ENCODE results near the gene PRPF19. TPM values are rescaled to one million over a fixed set of nuclear protein-coding genes. Genes with fewer than 3 reads are reported as not detected.

The PRPF19 gene
- total RNA-seq, 3 donors from 2014 or later (not counting 1 experiment from before 2014, with no cell fraction given) = 61.0 to 69.7 (median 67.5) TPM

DNA sequence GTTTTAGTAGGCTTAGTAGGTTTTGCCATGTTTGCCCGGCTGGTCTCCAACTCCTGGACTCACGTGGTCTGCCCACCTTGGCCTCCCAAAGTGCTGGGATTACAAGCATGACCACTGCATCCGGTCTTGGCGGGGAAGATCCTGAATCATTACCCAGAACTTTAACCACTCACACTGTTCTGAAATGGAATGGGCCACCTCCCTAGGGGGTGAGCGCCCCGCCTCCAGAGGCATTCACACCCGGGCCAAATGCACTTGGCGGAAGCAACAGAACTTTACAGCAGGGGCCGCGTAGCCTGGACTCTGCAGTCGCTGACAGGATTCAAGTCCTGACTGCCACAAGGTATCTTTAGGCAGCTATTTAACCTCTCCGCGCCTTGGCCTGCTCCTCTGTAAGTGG, 59.1 kb downstream of the PRPF19 start:
- Mint-ChIP-seq H3K27ac (no peak overlapping the region), H3K4me3 (no peak overlapping the region), H3K9me3 (no peaks in the 10 kb centered on the region), H3K4me1 (peaks cover 28 to 38% of the 10 kb centered on the region in 2 donors), H3K36me3 (no peaks in the 10 kb centered on the region), H3K27me3 (ENCODE audit: low read depth in 2 of 2) (no peaks in the 10 kb centered on the region)
- peaks cover 34% of the 10 kb centered on the region for H3K36me3 ChIP-seq (ENCODE audit: control insufficient read depth, insufficient read depth, low read length)
- intact Hi-C loops (cut with micrococcal nuclease) = no loop called here
- H3K27me3 ChIP-seq (ENCODE audit: control insufficient read depth, insufficient read depth, low read length) = no peaks in the 10 kb centered on the region
- H3K27ac ChIP-seq (ENCODE audit: low read length) = no peak overlapping the region
- WGBS (ENCODE audit: insufficient coverage) = 82% methylated on average over 13 of the region's 13 CpGs
- no peak for DNase-seq
- H3K4me1 ChIP-seq (ENCODE audit: control insufficient read depth, insufficient read depth, low read length) = peaks cover 21% of the 10 kb centered on the region
- H3K9me3 ChIP-seq (ENCODE audit: control insufficient read depth, insufficient read depth, low read length) = no peaks in the 10 kb centered on the region
- H3K4me3 ChIP-seq (ENCODE audit: low read length) = no peak overlapping the region
- TF ChIP-seq CTCF (IDR thresholded peaks at IDR 0.05) = no peak
- ATAC-seq = no peak

DNA sequence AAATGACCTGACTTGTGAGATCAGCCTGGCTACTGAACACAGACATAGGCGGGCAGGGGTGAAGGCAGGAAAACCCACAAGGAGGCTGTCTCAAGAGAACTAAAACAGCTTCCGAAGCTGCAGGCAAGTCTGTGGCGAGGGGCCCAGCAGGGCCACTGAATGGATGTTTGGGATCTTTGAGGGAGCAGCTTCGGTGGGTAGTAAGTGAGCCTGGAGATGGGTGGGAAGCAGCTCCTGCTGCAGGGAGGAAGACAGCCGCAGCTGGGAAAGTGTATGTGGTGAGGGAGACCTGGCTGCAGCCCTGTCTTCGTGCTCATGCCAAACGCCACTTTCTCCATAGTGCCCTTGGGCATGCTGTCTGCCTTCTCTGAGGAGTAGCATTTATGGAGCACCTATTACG, 61.0 kb downstream of the PRPF19 start:
- no peak overlapping the region for H3K27ac ChIP-seq (ENCODE audit: low read length)
- no peaks in the 10 kb centered on the region for H3K9me3 ChIP-seq (ENCODE audit: control insufficient read depth, insufficient read depth, low read length)
- no peak for ATAC-seq
- peak overlapping the region in 1 of 2 donors; percentile 91 for H3K27ac Mint-ChIP-seq
- H3K4me1 ChIP-seq (ENCODE audit: control insufficient read depth, insufficient read depth, low read length) = peaks cover 33% of the 10 kb centered on the region
- H3K4me3 ChIP-seq (ENCODE audit: low read length) = no peak overlapping the region
- DNase-seq = no peak
- H3K27me3 Mint-ChIP-seq (ENCODE audit: low read depth in 2 of 2) = no peaks in the 10 kb centered on the region
- TF ChIP-seq CTCF (IDR thresholded peaks at IDR 0.05) = no peak
- peaks cover 39 to 52% of the 10 kb centered on the region in 2 donors for H3K4me1 Mint-ChIP-seq
- intact Hi-C loops (cut with micrococcal nuclease) = no loop called here
- H3K4me3 Mint-ChIP-seq = peak overlapping the region; percentile 28
- no peaks in the 10 kb centered on the region for H3K9me3 Mint-ChIP-seq
- 90% methylated on average over 8 of the region's 8 CpGs for WGBS (ENCODE audit: insufficient coverage)
- no peaks in the 10 kb centered on the region for H3K27me3 ChIP-seq (ENCODE audit: control insufficient read depth, insufficient read depth, low read length)
- H3K36me3 ChIP-seq (ENCODE audit: control insufficient read depth, insufficient read depth, low read length) = peaks cover 26% of the 10 kb centered on the region
- no peaks in the 10 kb centered on the region for H3K36me3 Mint-ChIP-seq

DNA sequence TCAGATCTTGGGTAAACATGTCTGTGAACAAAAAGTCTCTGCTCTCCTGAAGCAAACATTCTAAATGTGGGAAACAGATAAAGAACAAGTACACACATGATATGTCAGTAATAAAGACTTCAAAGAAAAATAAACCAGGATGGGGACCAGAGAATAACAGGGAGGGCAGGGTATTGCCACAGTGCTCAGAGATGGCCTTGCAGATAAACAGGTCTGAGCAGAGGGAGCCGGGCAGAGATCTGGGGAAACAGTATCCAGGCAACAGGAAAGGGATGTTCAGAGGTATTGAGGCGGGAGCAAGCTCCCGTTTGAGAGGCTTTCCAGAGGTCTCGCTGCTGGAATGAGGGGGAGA, 61.5 kb downstream of the PRPF19 start:
- DNase-seq = no peak
- Histone ChIP-seq H3K4me3 (ENCODE audit: low read length) (no peak overlapping the region), H3K27ac (ENCODE audit: low read length) (no peak overlapping the region), H3K4me1 (ENCODE audit: control insufficient read depth, insufficient read depth, low read length) (peaks cover 33% of the 10 kb centered on the region), H3K27me3 (ENCODE audit: control insufficient read depth, insufficient read depth, low read length) (no peaks in the 10 kb centered on the region), H3K36me3 (ENCODE audit: control insufficient read depth, insufficient read depth, low read length) (peaks cover 21% of the 10 kb centered on the region), H3K9me3 (ENCODE audit: control insufficient read depth, insufficient read depth, low read length) (no peaks in the 10 kb centered on the region)
- intact Hi-C loops (cut with micrococcal nuclease) = no loop called here
- TF ChIP-seq CTCF (IDR thresholded peaks at IDR 0.05) = no peak
- Mint-ChIP-seq H3K27me3 (ENCODE audit: low read depth in 2 of 2) (no peaks in the 10 kb centered on the region), H3K4me1 (peaks cover 39 to 52% of the 10 kb centered on the region in 2 donors), H3K4me3 (peak overlapping the region; percentile 4), H3K36me3 (no peaks in the 10 kb centered on the region), H3K27ac (peak overlapping the region in 1 of 2 donors; percentile 91), H3K9me3 (no peaks in the 10 kb centered on the region)
- no peak for ATAC-seq
- WGBS (ENCODE audit: insufficient coverage) = 74% methylated on average over 4 of the region's 4 CpGs

All from natural killer cell (primary cell).